Endodermal cell (in vitro differentiated cells): ENCODE data around the gene NAPB. TPM values are rescaled to one million over a fixed set of nuclear protein-coding genes. Genes with fewer than 3 reads are reported as not detected.

Source experiments
- DNase-seq: peaks from one replicate; pipeline ENCODE4 v3.0.0-alpha.2; 2017
- H3K27ac ChIP-seq: 2 replicates; pipeline ENCODE4 v1.5.1; 2013; ENCODE audit warnings: mild to moderate bottlenecking, low read depth, low read length, moderate library complexity
- H3K27me3 ChIP-seq: 2 replicates; pipeline ENCODE4 v1.6.1; 2013; ENCODE audit warnings: mild to moderate bottlenecking, low read length, moderate library complexity; ENCODE audit not compliant: insufficient read depth, control insufficient read depth, poor library complexity, severe bottlenecking
- H3K36me3 ChIP-seq: 2 replicates; pipeline ENCODE4 v1.7.0; 2013; ENCODE audit warnings: mild to moderate bottlenecking, low read length, moderate library complexity; ENCODE audit not compliant: control insufficient read depth, insufficient read depth
- H3K4me1 ChIP-seq: one replicate; pipeline ENCODE4 v1.7.0; 2013; ENCODE audit warnings: low read length; ENCODE audit not compliant: control insufficient read depth, insufficient read depth
- H3K4me3 ChIP-seq: 2 replicates; pipeline ENCODE4 v1.5.1; 2013; ENCODE audit warnings: mild to moderate bottlenecking, low read length, moderate library complexity
- H3K9ac ChIP-seq: 2 replicates; pipeline ENCODE4 v1.6.1; 2013; ENCODE audit warnings: mild to moderate bottlenecking, low read length, moderate library complexity; ENCODE audit not compliant: poor library complexity, severe bottlenecking; ENCODE audit errors: extremely low read depth
- H3K9me3 ChIP-seq: 2 replicates; pipeline ENCODE4 v1.6.1; 2013; ENCODE audit warnings: mild to moderate bottlenecking, low read length, moderate library complexity; ENCODE audit not compliant: control insufficient read depth
- H3K27ac Mint-ChIP-seq: 2 replicates; pipeline ENCODE4 v1.8.0; 2020; ENCODE audit warnings: mixed read lengths
- H3K27me3 Mint-ChIP-seq: 2 replicates; pipeline ENCODE4 v1.8.0; 2021; ENCODE audit warnings: mild to moderate bottlenecking, mixed read lengths; ENCODE audit not compliant: insufficient read depth
- H3K36me3 Mint-ChIP-seq: 2 replicates; pipeline ENCODE4 v1.8.0; 2020; ENCODE audit warnings: low read depth, mixed read lengths
- H3K4me1 Mint-ChIP-seq: 2 replicates; pipeline ENCODE4 v1.8.0; 2020; ENCODE audit warnings: mixed read lengths
- H3K4me3 Mint-ChIP-seq: 2 replicates; pipeline ENCODE4 v1.8.0; 2020; ENCODE audit warnings: mild to moderate bottlenecking, moderate library complexity, mixed read lengths
- H3K9me3 Mint-ChIP-seq: 2 replicates; pipeline ENCODE4 v1.8.0; 2020; ENCODE audit warnings: mild to moderate bottlenecking, mixed read lengths
- WGBS, 2 experiments: methylation state at CpG; one replicate each; pipeline versions ENCODE4 v1.1.5 to v1.1.7; 2013; ENCODE audit warnings: missing lambda C conversion rate in 2 of 2, mixed read lengths in 1 of 2; ENCODE audit not compliant: insufficient coverage in 1 of 2, insufficient read length in 1 of 2; 5-methylcytosine and 5-hydroxymethylcytosine counted together
- total RNA-seq, 2 donors: library from RNA; stranded (reverse); fragmentation: NEBNext Ultra II Directional in 1 of 2; extraction: Animal tissue kit (Norgen Biotek cat#: 25700) in 1 of 2; gene quantifications; 2 replicates in 1 of 2; 3 replicates in 1 of 2; pipeline ENCODE4 v1.2.1, GENCODE V29; 2021
- TF ChIP-seq, protein P1 (sequence below): fragments of 200-600 bp; sonication (generic); conservative IDR thresholded peaks from 2 replicates; pipeline ENCODE4 v1.5.0; 2021; ENCODE audit warnings: antibody characterized with exemption, mild to moderate bottlenecking

The NAPB gene
- total RNA-seq, 2 donors from 2014 or later = 15.7 to 16.5 TPM

DNA sequence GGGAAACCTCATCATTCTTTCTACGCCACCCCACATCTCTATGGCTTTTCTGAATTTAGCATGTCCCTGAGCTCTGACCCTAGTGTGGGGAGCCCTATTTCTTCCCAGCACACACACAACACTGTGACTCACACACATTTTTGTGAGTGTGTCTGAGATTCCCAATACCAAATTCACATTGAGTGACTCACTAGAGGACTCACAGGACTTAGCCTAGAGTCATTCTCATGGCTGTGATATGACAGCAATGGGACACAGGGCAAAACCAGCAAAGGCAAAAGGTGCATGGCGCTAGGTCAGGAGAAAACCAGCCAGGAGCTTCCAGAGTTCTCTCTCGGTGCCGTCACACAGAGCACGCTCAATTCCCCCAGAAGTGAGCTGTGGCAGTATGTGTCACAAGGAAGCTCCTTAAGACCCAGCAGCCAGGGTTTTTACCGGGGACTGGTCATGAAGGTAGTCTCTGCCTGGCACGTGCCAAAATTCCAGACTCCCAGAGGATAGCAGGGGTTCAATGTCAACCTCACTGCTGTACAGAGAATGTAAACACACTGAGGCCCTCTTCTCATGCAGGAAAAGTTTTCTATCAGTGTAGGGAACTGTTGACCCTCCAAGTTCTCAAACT is 24.4 kb upstream of the NAPB start:
- H3K9ac ChIP-seq = no peak overlapping the region
- WGBS, 2 experiments = 93 to 97% methylated on average over 6 to 7 of the region's 7 CpGs
- Mint-ChIP-seq H3K9me3 (no peaks in the 10 kb centered on the region), H3K4me1 (peaks cover 4% of the 10 kb centered on the region), H3K4me3 (no peak overlapping the region), H3K36me3 (no peaks in the 10 kb centered on the region), H3K27ac (no peak overlapping the region), H3K27me3 (no peaks in the 10 kb centered on the region)
- DNase-seq = no peak
- no peaks in the 10 kb centered on the region for H3K9me3 ChIP-seq
- TF ChIP-seq, protein P1, sequence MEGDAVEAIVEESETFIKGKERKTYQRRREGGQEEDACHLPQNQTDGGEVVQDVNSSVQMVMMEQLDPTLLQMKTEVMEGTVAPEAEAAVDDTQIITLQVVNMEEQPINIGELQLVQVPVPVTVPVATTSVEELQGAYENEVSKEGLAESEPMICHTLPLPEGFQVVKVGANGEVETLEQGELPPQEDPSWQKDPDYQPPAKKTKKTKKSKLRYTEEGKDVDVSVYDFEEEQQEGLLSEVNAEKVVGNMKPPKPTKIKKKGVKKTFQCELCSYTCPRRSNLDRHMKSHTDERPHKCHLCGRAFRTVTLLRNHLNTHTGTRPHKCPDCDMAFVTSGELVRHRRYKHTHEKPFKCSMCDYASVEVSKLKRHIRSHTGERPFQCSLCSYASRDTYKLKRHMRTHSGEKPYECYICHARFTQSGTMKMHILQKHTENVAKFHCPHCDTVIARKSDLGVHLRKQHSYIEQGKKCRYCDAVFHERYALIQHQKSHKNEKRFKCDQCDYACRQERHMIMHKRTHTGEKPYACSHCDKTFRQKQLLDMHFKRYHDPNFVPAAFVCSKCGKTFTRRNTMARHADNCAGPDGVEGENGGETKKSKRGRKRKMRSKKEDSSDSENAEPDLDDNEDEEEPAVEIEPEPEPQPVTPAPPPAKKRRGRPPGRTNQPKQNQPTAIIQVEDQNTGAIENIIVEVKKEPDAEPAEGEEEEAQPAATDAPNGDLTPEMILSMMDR = no peak
- no peaks in the 10 kb centered on the region for H3K4me1 ChIP-seq
- no peaks in the 10 kb centered on the region for H3K36me3 ChIP-seq
- no peaks in the 10 kb centered on the region for H3K27me3 ChIP-seq
- H3K4me3 ChIP-seq = no peak overlapping the region
- H3K27ac ChIP-seq = no peak overlapping the region

DNA sequence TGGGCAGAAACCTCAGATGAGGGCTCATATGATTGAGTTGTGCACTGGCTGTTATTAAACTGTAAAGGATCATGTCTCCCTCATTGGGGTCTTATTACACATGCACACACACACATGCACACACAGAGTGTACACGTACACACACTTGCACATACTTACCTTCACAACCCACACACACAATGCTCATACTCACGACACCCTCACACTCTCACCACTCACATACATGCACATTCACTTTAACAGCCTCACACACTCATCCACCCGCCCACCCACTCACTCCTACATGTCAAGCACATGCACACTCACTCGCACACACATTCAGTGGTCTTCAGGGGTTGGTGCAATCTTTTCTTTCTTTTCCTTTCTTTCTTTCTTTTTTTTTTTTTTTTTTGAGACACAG is 23.6 kb upstream of the NAPB start:
- Mint-ChIP-seq H3K4me1 (peaks cover 4% of the 10 kb centered on the region), H3K36me3 (no peaks in the 10 kb centered on the region), H3K27ac (no peak overlapping the region), H3K9me3 (no peaks in the 10 kb centered on the region), H3K4me3 (no peak overlapping the region), H3K27me3 (peaks cover 4% of the 10 kb centered on the region)
- Histone ChIP-seq H3K4me3 (no peak overlapping the region), H3K4me1 (no peaks in the 10 kb centered on the region), H3K27me3 (no peaks in the 10 kb centered on the region), H3K9ac (no peak overlapping the region), H3K9me3 (no peaks in the 10 kb centered on the region), H3K36me3 (no peaks in the 10 kb centered on the region), H3K27ac (no peak overlapping the region)
- TF ChIP-seq, protein P1 = no peak
- no peak for DNase-seq
- 73 to 94% methylated on average over 3 to 4 of the region's 4 CpGs for WGBS, 2 experiments

DNA sequence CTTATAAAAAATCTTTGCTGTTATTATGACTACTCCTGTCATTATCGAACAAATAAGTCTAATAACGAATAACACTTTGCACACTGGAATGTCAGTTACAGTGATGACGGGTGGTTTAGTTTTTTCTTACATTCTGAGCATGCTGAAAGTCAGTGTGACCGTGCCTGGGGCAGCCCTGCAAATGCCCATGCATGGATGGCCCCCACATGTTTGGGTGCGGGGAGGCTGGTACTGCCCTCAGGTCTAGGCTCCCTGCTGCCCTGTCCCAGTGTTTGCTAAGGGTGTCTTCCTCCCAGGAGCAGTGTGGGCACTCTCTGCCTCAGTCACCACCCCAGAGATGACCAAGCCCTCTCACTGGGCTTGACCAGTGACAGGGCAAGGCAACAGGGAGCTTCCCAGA is 21.1 kb upstream of the NAPB start:
- H3K4me1 Mint-ChIP-seq = no peaks in the 10 kb centered on the region
- WGBS, 2 experiments = 88 to 100% methylated on average over 2 to 5 of the region's 5 CpGs
- Histone ChIP-seq H3K4me3 (no peak overlapping the region), H3K4me1 (no peaks in the 10 kb centered on the region), H3K27me3 (no peaks in the 10 kb centered on the region), H3K36me3 (no peaks in the 10 kb centered on the region), H3K9me3 (no peaks in the 10 kb centered on the region), H3K9ac (no peak overlapping the region), H3K27ac (no peak overlapping the region)
- H3K36me3 Mint-ChIP-seq = no peaks in the 10 kb centered on the region
- peaks cover 4% of the 10 kb centered on the region for H3K27me3 Mint-ChIP-seq
- no peaks in the 10 kb centered on the region for H3K9me3 Mint-ChIP-seq
- no peak overlapping the region for H3K4me3 Mint-ChIP-seq
- TF ChIP-seq, protein P1 = no peak
- no peak overlapping the region for H3K27ac Mint-ChIP-seq
- DNase-seq = no peak
